Measurements from ENCODE around the gene BLOC1S4.
A peak's percentile ranks its signal among the peaks of the same experiment; 100 is the strongest.

Gene BLOC1S4

GRCh38 chr4:6706173-6706572 lies 9.8 kb upstream of the BLOC1S4 start:
- Histone ChIP-seq H3K9ac (ENCODE audit: low read length) (no peak overlapping the region), H3K27me3 (ENCODE audit: control insufficient read depth in 1 of 2, insufficient read depth in 2 of 2, low read length in 2 of 2) (no peaks in the 10 kb centered on the region), H3K4me3 (ENCODE audit: low read depth in 1 of 2, low read length in 2 of 2) (no peak overlapping the region), H3K27ac (ENCODE audit: low read depth, low read length) (no peak overlapping the region), H3K9me3 (ENCODE audit: low read length) (no peaks in the 10 kb centered on the region), H3K4me1 (ENCODE audit: insufficient read depth, low read length) (peaks cover 56% of the 10 kb centered on the region), H3K36me3 (ENCODE audit: insufficient read depth, low read length) (peaks cover 14% of the 10 kb centered on the region)

GRCh38 chr4:6709230-6710114 lies 6.5 kb upstream of the BLOC1S4 start, which contains the start of gene MRFAP1L1:
Gene MRFAP1L1 (minus strand): TSS chr4:6709865. CDS start chr4:6709629, 236 bp downstream.
- Histone ChIP-seq H3K4me1 (ENCODE audit: insufficient read depth, low read length) (peaks cover 46% of the 10 kb centered on the region), H3K9me3 (ENCODE audit: low read length) (no peaks in the 10 kb centered on the region), H3K27me3 (ENCODE audit: control insufficient read depth in 1 of 2, insufficient read depth in 2 of 2, low read length in 2 of 2) (no peaks in the 10 kb centered on the region), H3K27ac (ENCODE audit: low read depth, low read length) (peak within 1 kb of the TSS; percentile 91), H3K4me3 (ENCODE audit: low read depth in 1 of 2, low read length in 2 of 2) (peak within 1 kb of the TSS; percentile 97 to 99), H3K9ac (ENCODE audit: low read length) (peak within 1 kb of the TSS; percentile 77), H3K36me3 (ENCODE audit: insufficient read depth, low read length) (peaks cover 5% of the 10 kb centered on the region)

GRCh38 chr4:6710282-6710681 lies 5.7 kb upstream of the BLOC1S4 start:
- Histone ChIP-seq H3K4me3 (ENCODE audit: low read depth in 1 of 2, low read length in 2 of 2) (peak overlapping the region; percentile 97 to 99), H3K9ac (ENCODE audit: low read length) (peak overlapping the region; percentile 74), H3K9me3 (ENCODE audit: low read length) (no peaks in the 10 kb centered on the region), H3K36me3 (ENCODE audit: insufficient read depth, low read length) (peaks cover 5% of the 10 kb centered on the region), H3K27me3 (ENCODE audit: control insufficient read depth in 1 of 2, insufficient read depth in 2 of 2, low read length in 2 of 2) (no peaks in the 10 kb centered on the region), H3K27ac (ENCODE audit: low read depth, low read length) (peak overlapping the region; percentile 91), H3K4me1 (ENCODE audit: insufficient read depth, low read length) (peaks cover 47% of the 10 kb centered on the region)

- Histone ChIP-seq H3K36me3 (ENCODE audit: insufficient read depth, low read length) (no peaks in the 10 kb centered on the region), H3K9me3 (ENCODE audit: low read length) (no peaks in the 10 kb centered on the region), H3K27me3 (ENCODE audit: control insufficient read depth in 1 of 2, insufficient read depth in 2 of 2, low read length in 2 of 2) (no peaks in the 10 kb centered on the region), H3K4me3 (ENCODE audit: low read depth in 1 of 2, low read length in 2 of 2) (no peak overlapping the region), H3K27ac (ENCODE audit: low read depth, low read length) (no peak overlapping the region), H3K4me1 (ENCODE audit: insufficient read depth, low read length) (peaks cover 44% of the 10 kb centered on the region), H3K9ac (ENCODE audit: low read length) (no peak overlapping the region)
Observed at GRCh38 chr4:6710996-6711395, 5.0 kb upstream of the BLOC1S4 start.

GRCh38 chr4:6714954-6715353 lies 1.0 kb upstream of the BLOC1S4 start:
- no peaks in the 10 kb centered on the region for H3K27me3 ChIP-seq (ENCODE audit: control insufficient read depth in 1 of 2, insufficient read depth in 2 of 2, low read length in 2 of 2)
- no peaks in the 10 kb centered on the region for H3K36me3 ChIP-seq (ENCODE audit: insufficient read depth, low read length)
- no peak overlapping the region for H3K27ac ChIP-seq (ENCODE audit: low read depth, low read length)
- H3K9me3 ChIP-seq (ENCODE audit: low read length): no peaks in the 10 kb centered on the region
- no peak overlapping the region for H3K9ac ChIP-seq (ENCODE audit: low read length)
- H3K4me1 ChIP-seq (ENCODE audit: insufficient read depth, low read length): peaks cover 26% of the 10 kb centered on the region
- no peak overlapping the region for H3K4me3 ChIP-seq (ENCODE audit: low read depth in 1 of 2, low read length in 2 of 2)

GRCh38 chr4:6715704-6716017 lies 313 bp upstream of the BLOC1S4 start:
- Histone ChIP-seq H3K4me3 (ENCODE audit: low read depth in 1 of 2, low read length in 2 of 2) (peak overlapping the region in 1 of 2 donors; percentile 90), H3K9ac (ENCODE audit: low read length) (no peak overlapping the region)

GRCh38 chr4:6716958-6717655 lies 1.1 kb downstream of the BLOC1S4 start:
- Histone ChIP-seq H3K4me3 (ENCODE audit: low read depth in 1 of 2, low read length in 2 of 2) (peak overlapping the region; percentile 52 to 90), H3K27ac (ENCODE audit: low read depth, low read length) (peak overlapping the region; percentile 67), H3K36me3 (ENCODE audit: insufficient read depth, low read length) (no peaks in the 10 kb centered on the region), H3K9me3 (ENCODE audit: low read length) (no peaks in the 10 kb centered on the region), H3K9ac (ENCODE audit: low read length) (peak overlapping the region; percentile 51), H3K27me3 (ENCODE audit: control insufficient read depth in 1 of 2, insufficient read depth in 2 of 2, low read length in 2 of 2) (no peaks in the 10 kb centered on the region), H3K4me1 (ENCODE audit: insufficient read depth, low read length) (peaks cover 27% of the 10 kb centered on the region)

More at GRCh38 chr4:6715704-6716017, 313 bp upstream of the BLOC1S4 start:
- no peaks in the 10 kb centered on the region for H3K9me3 ChIP-seq (ENCODE audit: low read length)
- H3K27ac ChIP-seq (ENCODE audit: low read depth, low read length): peak overlapping the region; percentile 67
- H3K27me3 ChIP-seq (ENCODE audit: control insufficient read depth in 1 of 2, insufficient read depth in 2 of 2, low read length in 2 of 2): no peaks in the 10 kb centered on the region
- H3K4me1 ChIP-seq (ENCODE audit: insufficient read depth, low read length): peaks cover 26% of the 10 kb centered on the region
- H3K36me3 ChIP-seq (ENCODE audit: insufficient read depth, low read length): no peaks in the 10 kb centered on the region

GRCh38 chr4:6718932-6719610 lies 3.1 kb downstream of the BLOC1S4 start:
- no peaks in the 10 kb centered on the region for H3K36me3 ChIP-seq (ENCODE audit: insufficient read depth, low read length)
- peaks cover 27% of the 10 kb centered on the region for H3K4me1 ChIP-seq (ENCODE audit: insufficient read depth, low read length)
- no peak overlapping the region for H3K9ac ChIP-seq (ENCODE audit: low read length)
- H3K27ac ChIP-seq (ENCODE audit: low read depth, low read length): no peak overlapping the region
- no peak overlapping the region for H3K4me3 ChIP-seq (ENCODE audit: low read depth in 1 of 2, low read length in 2 of 2)
- no peaks in the 10 kb centered on the region for H3K27me3 ChIP-seq (ENCODE audit: control insufficient read depth in 1 of 2, insufficient read depth in 2 of 2, low read length in 2 of 2)
- no peaks in the 10 kb centered on the region for H3K9me3 ChIP-seq (ENCODE audit: low read length)

- Histone ChIP-seq H3K4me1 (ENCODE audit: insufficient read depth, low read length) (peaks cover 27% of the 10 kb centered on the region), H3K36me3 (ENCODE audit: insufficient read depth, low read length) (no peaks in the 10 kb centered on the region), H3K27ac (ENCODE audit: low read depth, low read length) (no peak overlapping the region), H3K4me3 (ENCODE audit: low read depth in 1 of 2, low read length in 2 of 2) (no peak overlapping the region), H3K27me3 (ENCODE audit: control insufficient read depth in 1 of 2, insufficient read depth in 2 of 2, low read length in 2 of 2) (no peaks in the 10 kb centered on the region), H3K9ac (ENCODE audit: low read length) (no peak overlapping the region), H3K9me3 (ENCODE audit: low read length) (no peaks in the 10 kb centered on the region)
Observed at GRCh38 chr4:6719611-6720179, 3.7 kb downstream of the BLOC1S4 start.

- no peaks in the 10 kb centered on the region for H3K9me3 ChIP-seq (ENCODE audit: low read length)
- peaks cover 23% of the 10 kb centered on the region for H3K4me1 ChIP-seq (ENCODE audit: insufficient read depth, low read length)
- no peaks in the 10 kb centered on the region for H3K27me3 ChIP-seq (ENCODE audit: control insufficient read depth in 1 of 2, insufficient read depth in 2 of 2, low read length in 2 of 2)
- no peaks in the 10 kb centered on the region for H3K36me3 ChIP-seq (ENCODE audit: insufficient read depth, low read length)
- H3K9ac ChIP-seq (ENCODE audit: low read length): no peak overlapping the region
- no peak overlapping the region for H3K27ac ChIP-seq (ENCODE audit: low read depth, low read length)
- H3K4me3 ChIP-seq (ENCODE audit: low read depth in 1 of 2, low read length in 2 of 2): no peak overlapping the region
Observed at GRCh38 chr4:6720202-6720699, 4.3 kb downstream of the BLOC1S4 start.

GRCh38 chr4:6721121-6721520 lies 5.1 kb downstream of the BLOC1S4 start:
- H3K9ac ChIP-seq (ENCODE audit: low read length): no peak overlapping the region
- no peak overlapping the region for H3K27ac ChIP-seq (ENCODE audit: low read depth, low read length)
- H3K36me3 ChIP-seq (ENCODE audit: insufficient read depth, low read length): no peaks in the 10 kb centered on the region
- peaks cover 18% of the 10 kb centered on the region for H3K4me1 ChIP-seq (ENCODE audit: insufficient read depth, low read length)
- H3K9me3 ChIP-seq (ENCODE audit: low read length): no peaks in the 10 kb centered on the region
- no peak overlapping the region for H3K4me3 ChIP-seq (ENCODE audit: low read depth in 1 of 2, low read length in 2 of 2)
- H3K27me3 ChIP-seq (ENCODE audit: control insufficient read depth in 1 of 2, insufficient read depth in 2 of 2, low read length in 2 of 2): no peaks in the 10 kb centered on the region

Measured in muscle layer of colon (tissue), 2 donors.